PC-3 (cell line): ENCODE results near the gene DYSF.

Source experiments
- CTCF ChIP-seq: fragments of 300-600 bp; sonication (generic); conservative IDR thresholded peaks from 2 replicates; pipeline ENCODE4 v1.5.1; 2017; ENCODE audit warnings: antibody characterized with exemption, low read depth, mild to moderate bottlenecking, low read length
- EZH2 ChIP-seq: fragments of 300-600 bp; sonication (generic); IDR thresholded peaks from one replicate; pipeline ENCODE4 v1.6.1; 2017; ENCODE audit warnings: antibody characterized with exemption, mild to moderate bottlenecking, low read length; ENCODE audit not compliant: unreplicated experiment

GRCh38 chr2:71689968-71690834 is 236.8 kb downstream of the DYSF start:
- TF ChIP-seq CTCF (0 out of 2 replicates have a peak, but pooled peaks have one; percentile 13), EZH2 (no peak)
